ENCODE measurements around the gene SPDYA.

DNA sequence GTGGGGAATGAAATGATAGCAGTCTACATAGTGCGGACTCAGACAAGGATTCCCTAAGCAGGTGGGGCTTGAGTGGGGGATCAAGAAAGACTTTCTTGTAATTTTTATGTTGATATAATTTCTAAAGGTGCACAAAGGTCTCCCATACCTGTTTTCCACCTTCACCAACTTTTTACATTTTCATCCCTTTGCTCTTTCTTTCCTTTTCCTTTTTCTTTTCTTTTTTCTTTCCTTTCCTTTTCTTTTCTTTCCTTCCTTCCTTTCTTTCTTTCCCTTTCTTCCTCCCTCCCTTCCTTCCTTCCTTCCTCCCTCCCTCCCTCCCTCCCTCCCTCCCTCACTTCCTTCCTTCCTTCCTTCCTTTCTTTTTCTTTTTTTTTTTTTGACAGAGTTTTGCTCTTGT lies 69.6 kb downstream of the SPDYA start:
- TF ChIP-seq, protein P1, sequence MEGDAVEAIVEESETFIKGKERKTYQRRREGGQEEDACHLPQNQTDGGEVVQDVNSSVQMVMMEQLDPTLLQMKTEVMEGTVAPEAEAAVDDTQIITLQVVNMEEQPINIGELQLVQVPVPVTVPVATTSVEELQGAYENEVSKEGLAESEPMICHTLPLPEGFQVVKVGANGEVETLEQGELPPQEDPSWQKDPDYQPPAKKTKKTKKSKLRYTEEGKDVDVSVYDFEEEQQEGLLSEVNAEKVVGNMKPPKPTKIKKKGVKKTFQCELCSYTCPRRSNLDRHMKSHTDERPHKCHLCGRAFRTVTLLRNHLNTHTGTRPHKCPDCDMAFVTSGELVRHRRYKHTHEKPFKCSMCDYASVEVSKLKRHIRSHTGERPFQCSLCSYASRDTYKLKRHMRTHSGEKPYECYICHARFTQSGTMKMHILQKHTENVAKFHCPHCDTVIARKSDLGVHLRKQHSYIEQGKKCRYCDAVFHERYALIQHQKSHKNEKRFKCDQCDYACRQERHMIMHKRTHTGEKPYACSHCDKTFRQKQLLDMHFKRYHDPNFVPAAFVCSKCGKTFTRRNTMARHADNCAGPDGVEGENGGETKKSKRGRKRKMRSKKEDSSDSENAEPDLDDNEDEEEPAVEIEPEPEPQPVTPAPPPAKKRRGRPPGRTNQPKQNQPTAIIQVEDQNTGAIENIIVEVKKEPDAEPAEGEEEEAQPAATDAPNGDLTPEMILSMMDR (conservative IDR thresholded peaks at IDR 0.05): no peak
- no peak for TF ChIP-seq ZFX (IDR thresholded peaks at IDR 0.05)

Measured in C4-2B (cell line).